ENCODE data around the gene CEP83.

- TF ChIP-seq POLR2AphosphoS5 (IDR thresholded peaks at IDR 0.05): no peak
- no peak for TF ChIP-seq POLR2A (IDR thresholded peaks at IDR 0.05)
- TF ChIP-seq CTCF (IDR thresholded peaks at IDR 0.05): no peak
These were observed 54.1 kb downstream of the CEP83 start for GRCh38 chr12:94405413-94406116.

All from prostate gland (tissue), 2 donors.